Neuronal stem cell (in vitro differentiated cells): ENCODE results near the gene ADCY7.

ENCODE experiments used
- DNase-seq: peaks from one replicate; pipeline ENCODE4 v3.0.0-alpha.2; 2013; ENCODE audit warnings: low spot score
- H2AFZ ChIP-seq: one replicate; pipeline ENCODE4 v1.6.1; 2013; ENCODE audit warnings: mild to moderate bottlenecking, low read length, inconsistent platforms
- H2AK5ac ChIP-seq: 2 replicates; pipeline ENCODE4 v1.6.1; 2013; ENCODE audit warnings: low read depth, mild to moderate bottlenecking, inconsistent platforms, low read length, moderate library complexity, mixed read lengths
- H2BK120ac ChIP-seq: 2 replicates; pipeline ENCODE4 v1.6.1; 2013; ENCODE audit warnings: low read depth, mild to moderate bottlenecking, inconsistent platforms, low read length, moderate library complexity, mixed read lengths
- H2BK12ac ChIP-seq: one replicate; pipeline ENCODE4 v1.6.1; 2013; ENCODE audit warnings: low read length, inconsistent platforms
- H2BK15ac ChIP-seq: 2 replicates; pipeline ENCODE4 v1.6.1; 2013; ENCODE audit warnings: mild to moderate bottlenecking, low read length, inconsistent platforms, mixed read lengths
- H2BK5ac ChIP-seq: one replicate; pipeline ENCODE4 v1.6.1; 2013; ENCODE audit warnings: inconsistent platforms, mild to moderate bottlenecking, low read length, moderate library complexity
- H3K14ac ChIP-seq: one replicate; pipeline ENCODE4 v1.6.1; 2013; ENCODE audit warnings: low read length, inconsistent platforms
- H3K18ac ChIP-seq: 2 replicates; pipeline ENCODE4 v1.6.1; 2013; ENCODE audit warnings: low read length, inconsistent platforms
- H3K23ac ChIP-seq: 2 replicates; pipeline ENCODE4 v1.6.1; 2013; ENCODE audit warnings: low read depth, mild to moderate bottlenecking, mixed read lengths, low read length, inconsistent platforms; ENCODE audit not compliant: poor library complexity
- H3K27ac ChIP-seq: replicated peaks from 3 replicates; pipeline ENCODE4 v1.5.1; 2013; ENCODE audit warnings: low read length, inconsistent platforms
- H3K27me3 ChIP-seq, 3 experiments: 2 replicates each; pipeline ENCODE4 v1.6.1; 2013; ENCODE audit warnings: low read length in 3 of 3, mild to moderate bottlenecking in 2 of 3, inconsistent platforms in 1 of 3, low read depth in 1 of 3, mixed read lengths in 1 of 3, moderate library complexity in 1 of 3; ENCODE audit not compliant: control insufficient read depth in 3 of 3, insufficient read depth in 3 of 3
- H3K36me3 ChIP-seq, 2 donors: replicated peaks in 1 of 2; 2 replicates each; pipeline ENCODE4 v1.6.1; 2013; ENCODE audit warnings: low read length in 2 of 2; ENCODE audit not compliant: control insufficient read depth in 2 of 2, insufficient read depth in 2 of 2
- H3K4ac ChIP-seq: 2 replicates; pipeline ENCODE4 v1.6.1; 2013; ENCODE audit warnings: inconsistent platforms, mild to moderate bottlenecking, low read length, moderate library complexity
- H3K4me1 ChIP-seq, 2 donors: 1 replicate in 1 of 2; 2 replicates in 1 of 2; pipeline ENCODE4 v1.6.1; 2013; ENCODE audit warnings: low read length in 2 of 2, low read depth in 1 of 2; ENCODE audit not compliant: control insufficient read depth in 2 of 2, insufficient read depth in 1 of 2
- H3K4me2 ChIP-seq: one replicate; pipeline ENCODE4 v1.6.1; 2013; ENCODE audit warnings: mild to moderate bottlenecking, low read length, inconsistent platforms; ENCODE audit not compliant: insufficient read depth, poor library complexity, severe bottlenecking
- H3K4me3 ChIP-seq, 2 donors: 2 replicates each; pipeline ENCODE4 v1.5.1; 2013; ENCODE audit warnings: low read length in 2 of 2, mild to moderate bottlenecking in 2 of 2, inconsistent platforms in 1 of 2, moderate library complexity in 1 of 2
- H3K79me1 ChIP-seq: one replicate; pipeline ENCODE4 v1.6.1; 2013; ENCODE audit warnings: low read depth, mild to moderate bottlenecking, inconsistent platforms, low read length, moderate library complexity
- H3K9ac ChIP-seq: one replicate; pipeline ENCODE4 v1.6.1; 2013; ENCODE audit warnings: mild to moderate bottlenecking, low read depth, low read length, inconsistent platforms; ENCODE audit not compliant: poor library complexity
- H3K9me3 ChIP-seq, 2 donors: replicated peaks in 1 of 2; 2 replicates each; pipeline versions ENCODE3 to v1.6.1; 2013; ENCODE audit warnings: low read length in 2 of 2, mild to moderate bottlenecking in 2 of 2, inconsistent platforms in 1 of 2, low read depth in 1 of 2, mixed read lengths in 1 of 2, moderate library complexity in 1 of 2; ENCODE audit not compliant: control insufficient read depth in 2 of 2, insufficient read depth in 1 of 2
- H4K8ac ChIP-seq: one replicate; pipeline ENCODE4 v1.6.1; 2013; ENCODE audit warnings: low read depth, mild to moderate bottlenecking, inconsistent platforms, low read length, moderate library complexity
- H4K91ac ChIP-seq: one replicate; pipeline ENCODE4 v1.6.1; 2013; ENCODE audit warnings: low read length, low read depth, mild to moderate bottlenecking, inconsistent platforms; ENCODE audit not compliant: poor library complexity
- WGBS, 2 donors: extraction: QIAGEN DNeasy Blood & Tissue Kit; methylation state at CpG; one replicate each; pipeline ENCODE4 v1.1.7; 2013; ENCODE audit warnings: missing lambda C conversion rate in 2 of 2, mixed read lengths in 1 of 2; ENCODE audit not compliant: insufficient read length in 2 of 2, insufficient replicate concordance in 1 of 2; ENCODE audit errors: extremely low coverage in 2 of 2; 5-methylcytosine and 5-hydroxymethylcytosine counted together

Gene ADCY7

DNA sequence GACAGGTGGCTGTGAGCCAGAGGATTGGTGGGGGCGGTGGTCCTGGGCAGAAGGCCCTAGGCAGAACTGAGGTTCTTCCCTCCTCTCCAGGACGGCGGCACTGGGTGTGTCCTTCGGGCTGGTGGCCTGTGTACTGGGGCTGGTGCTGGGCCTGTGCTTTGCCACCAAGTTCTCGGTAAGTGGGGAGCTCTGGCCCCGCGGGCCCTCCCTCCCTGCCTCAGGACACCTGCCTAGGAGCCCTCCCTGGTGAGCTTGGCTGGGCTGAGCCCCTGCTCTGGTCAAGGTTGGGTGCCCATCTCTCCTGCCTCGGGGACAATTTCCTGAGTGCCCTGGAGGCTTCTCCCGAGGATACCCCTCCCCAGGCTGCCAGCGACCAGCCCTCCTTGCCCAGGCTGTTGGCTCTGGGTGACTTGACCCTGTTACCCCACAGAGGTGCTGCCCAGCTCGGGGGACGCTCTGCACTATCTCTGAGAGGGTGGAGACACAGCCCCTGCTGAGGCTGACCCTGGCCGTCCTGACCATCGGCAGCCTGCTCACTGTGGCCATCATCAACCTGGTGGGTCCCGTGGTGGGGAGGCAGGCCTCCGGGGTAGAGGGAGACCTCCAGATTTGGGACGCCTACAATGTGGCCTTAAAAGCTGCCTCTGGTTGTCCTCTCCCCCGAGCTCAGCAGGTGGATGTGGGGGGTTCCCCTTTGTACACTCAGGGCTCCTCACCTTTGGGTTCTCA, 42.0 kb downstream of the ADCY7 start:
- no peak for DNase-seq
- H3K9me3 ChIP-seq, result peaks cover 0 to 1% of the 10 kb centered on the region in 2 donors
- no CpG with 5 or more reads among the region's 18 CpGs for WGBS, 2 donors

DNA sequence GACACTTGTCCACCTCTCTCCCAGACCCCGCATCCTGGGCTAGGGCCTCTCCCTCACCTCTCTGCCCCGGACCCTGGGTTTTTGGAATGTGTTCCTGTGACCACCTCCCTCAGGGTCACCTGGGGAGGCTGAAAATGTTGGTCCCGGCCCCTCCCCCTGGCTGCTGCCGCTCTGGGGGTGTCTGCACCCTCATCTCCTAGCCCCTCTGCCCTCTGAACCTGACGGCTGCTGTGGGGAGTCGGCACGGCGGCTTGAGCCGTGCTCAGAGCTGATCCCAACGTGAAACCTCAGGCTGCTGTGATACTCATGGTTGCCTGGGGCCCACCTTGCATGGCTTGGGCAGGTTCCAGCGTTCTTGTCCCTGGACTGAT, 42.8 kb downstream of the ADCY7 start:
- DNase-seq, result no peak
- no peak overlapping the region for H2BK15ac ChIP-seq
- no peak overlapping the region for H4K91ac ChIP-seq

More for the DNA sequence above, 42.0 kb downstream of the ADCY7 start:
- no peak overlapping the region for H2BK15ac ChIP-seq
- H3K4me1 ChIP-seq, result peaks cover 0 to 5% of the 10 kb centered on the region in 2 donors
- no peak overlapping the region for H3K27ac ChIP-seq
- H3K23ac ChIP-seq, result peak overlapping the region; percentile 35
- H3K14ac ChIP-seq, result no peak overlapping the region
- no peak overlapping the region for H4K8ac ChIP-seq
- H3K4ac ChIP-seq, result no peak overlapping the region
- peak overlapping the region; percentile 44 for H2BK5ac ChIP-seq
- peaks cover 2% of the 10 kb centered on the region for H3K79me1 ChIP-seq
- no peak overlapping the region for H2BK120ac ChIP-seq
- H3K27me3 ChIP-seq, result no peaks in the 10 kb centered on the region
- H3K9ac ChIP-seq, result no peak overlapping the region
- H2AK5ac ChIP-seq, result no peak overlapping the region
- H3K4me2 ChIP-seq, result no peak overlapping the region
- H3K18ac ChIP-seq, result peak overlapping the region; percentile 31
- H4K91ac ChIP-seq, result no peak overlapping the region
- no peak overlapping the region for H2AFZ ChIP-seq
- peaks cover 3 to 15% of the 10 kb centered on the region in 2 donors for H3K36me3 ChIP-seq
- H3K4me3 ChIP-seq, result no peak overlapping the region
- no peak overlapping the region for H2BK12ac ChIP-seq

DNA sequence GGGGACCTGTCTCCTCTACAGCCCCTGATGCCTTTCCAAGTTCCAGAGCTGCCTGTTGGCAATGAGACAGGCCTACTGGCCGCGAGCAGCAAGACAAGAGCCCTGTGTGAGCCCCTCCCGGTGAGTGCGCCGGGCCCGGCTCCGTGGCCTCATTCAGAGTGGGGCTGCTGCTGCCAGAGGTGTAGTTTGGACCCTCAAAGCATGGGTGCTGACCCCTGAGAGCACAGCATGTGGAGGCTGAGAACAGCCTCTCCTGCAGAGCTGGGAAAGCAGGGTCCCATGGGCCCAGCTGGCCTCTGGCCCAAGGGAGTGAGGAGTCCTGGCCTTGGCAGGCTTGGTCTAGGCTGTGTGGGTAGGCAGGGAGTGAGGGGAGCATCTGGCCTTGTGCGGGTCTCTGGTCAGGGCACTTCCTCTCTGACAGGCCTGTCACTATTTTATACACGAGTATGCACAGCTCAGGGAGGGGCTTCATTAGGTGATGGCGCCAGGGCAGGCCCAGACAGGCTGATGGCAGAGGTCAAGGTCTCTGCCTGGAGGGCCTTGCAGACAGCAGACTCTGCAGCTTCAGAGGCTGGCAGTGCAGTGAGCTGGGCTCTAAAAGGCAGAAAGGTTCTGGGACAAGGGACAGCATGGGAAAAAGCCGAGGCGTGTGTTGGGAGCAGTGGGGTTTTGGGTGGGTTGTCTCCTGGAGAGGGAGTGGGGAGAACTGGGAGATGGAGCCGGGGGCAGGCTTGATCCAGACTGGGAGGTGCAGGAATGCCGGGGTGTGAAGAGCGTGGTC, 43.4 kb downstream of the ADCY7 start:
- H2BK5ac ChIP-seq, result peak overlapping the region; percentile 44
- H2AFZ ChIP-seq, result no peak overlapping the region
- H2BK15ac ChIP-seq, result no peak overlapping the region
- no peak overlapping the region for H3K4me3 ChIP-seq
- H4K91ac ChIP-seq, result peak overlapping the region; percentile 92
- H3K79me1 ChIP-seq, result no peaks in the 10 kb centered on the region
- no peak overlapping the region for H3K27ac ChIP-seq
- H3K4me1 ChIP-seq, result peaks cover 3 to 5% of the 10 kb centered on the region in 2 donors
- no peak overlapping the region for H3K9ac ChIP-seq
- no peaks in the 10 kb centered on the region for H3K27me3 ChIP-seq
- no peaks in the 10 kb centered on the region for H3K9me3 ChIP-seq
- H3K23ac ChIP-seq, result peak overlapping the region; percentile 65
- H4K8ac ChIP-seq, result no peak overlapping the region
- no CpG with 5 or more reads among the region's 15 CpGs for WGBS, 2 donors
- H3K18ac ChIP-seq, result peak overlapping the region; percentile 57
- peak overlapping the region; percentile 71 for H2AK5ac ChIP-seq
- H3K4ac ChIP-seq, result no peak overlapping the region
- no peak overlapping the region for H2BK12ac ChIP-seq
- peak overlapping the region; percentile 94 for H3K14ac ChIP-seq
- H3K36me3 ChIP-seq, result peaks cover 9 to 28% of the 10 kb centered on the region in 2 donors
- no peak for DNase-seq
- peak overlapping the region; percentile 11 for H3K4me2 ChIP-seq
- H2BK120ac ChIP-seq, result peak overlapping the region; percentile 47

More for the DNA sequence above, 42.8 kb downstream of the ADCY7 start:
- Histone ChIP-seq H4K8ac (peak overlapping the region; percentile 72), H2AFZ (no peak overlapping the region), H3K4me2 (no peak overlapping the region), H3K4ac (no peak overlapping the region), H2BK120ac (no peak overlapping the region), H3K4me1 (peaks cover 3 to 5% of the 10 kb centered on the region in 2 donors), H3K27me3 (no peaks in the 10 kb centered on the region), H3K23ac (peak overlapping the region; percentile 43), H3K27ac (no peak overlapping the region), H3K9ac (no peak overlapping the region), H2BK12ac (peak overlapping the region; percentile 84), H3K14ac (peak overlapping the region; percentile 56), H3K18ac (peak overlapping the region; percentile 57), H2AK5ac (peak overlapping the region; percentile 71), H2BK5ac (peak overlapping the region; percentile 44), H3K9me3 (peaks cover 0 to 1% of the 10 kb centered on the region in 2 donors), H3K79me1 (no peaks in the 10 kb centered on the region), H3K4me3 (no peak overlapping the region), H3K36me3 (peaks cover 6 to 23% of the 10 kb centered on the region in 2 donors)
- WGBS, 2 donors, result no CpG with 5 or more reads among the region's 11 CpGs
